SK-N-SH treated with all-trans-retinoic acid at 6 μM for 48 hours (cell line): ENCODE data around the gene CDK5RAP3.

Experiments used
- ATAC-seq: fragments of 200-7000 bp; cut with Tn5 transposase; 3 replicates; pipeline ENCODE4 v1.9.1; 2020; ENCODE audit warnings: mild to moderate bottlenecking, moderate library complexity
- ARNTL ChIP-seq: fragments of 450-650 bp; formaldehyde crosslinking; IDR thresholded peaks from 2 replicates; pipeline ENCODE4 v1.5.0; 2020; ENCODE audit warnings: low read depth, mild to moderate bottlenecking, moderate library complexity, borderline replicate concordance
- BACH2 ChIP-seq: fragments of 250-450 bp; sonication (Bioruptor Pico); IDR thresholded peaks from 2 replicates; pipeline ENCODE4 v1.9.0; 2021; ENCODE audit warnings: mild to moderate bottlenecking, borderline replicate concordance
- CSDC2 ChIP-seq: fragments of 250-450 bp; sonication (Bioruptor Pico); IDR thresholded peaks from 2 replicates; pipeline ENCODE4 v1.5.0; 2020; ENCODE audit warnings: mild to moderate bottlenecking, moderate library complexity
- ESRRG ChIP-seq: fragments of 250-450 bp; sonication (Bioruptor Pico); IDR thresholded peaks from 2 replicates; pipeline ENCODE4 v1.6.1; 2021; ENCODE audit warnings: mild to moderate bottlenecking
- GLIS3 ChIP-seq: fragments of 250-450 bp; sonication (Bioruptor Pico); IDR thresholded peaks from 2 replicates; pipeline ENCODE4 v1.5.0; 2020; ENCODE audit warnings: mild to moderate bottlenecking, moderate library complexity
- ISL1 ChIP-seq: fragments of 250-450 bp; sonication (Bioruptor Pico); IDR thresholded peaks from 2 replicates; pipeline ENCODE4 v2.1.2; 2022; ENCODE audit warnings: mild to moderate bottlenecking, moderate library complexity
- OSR1 ChIP-seq: fragments of 250-450 bp; sonication (Bioruptor Pico); IDR thresholded peaks from 2 replicates; pipeline ENCODE4 v1.8.0; 2022; ENCODE audit warnings: moderate library complexity, mild to moderate bottlenecking, inconsistent platforms
- POU6F1 ChIP-seq: fragments of 250-450 bp; sonication (Bioruptor Pico); IDR thresholded peaks from 2 replicates; pipeline ENCODE4 v1.8.0; 2021; ENCODE audit warnings: low read depth, mild to moderate bottlenecking, moderate library complexity, borderline replicate concordance
- PPARA ChIP-seq: fragments of 250-450 bp; sonication (Bioruptor Pico); IDR thresholded peaks from 2 replicates; pipeline ENCODE4 v1.5.0; 2020; ENCODE audit warnings: mild to moderate bottlenecking, borderline replicate concordance
- RARB ChIP-seq: fragments of 250-450 bp; sonication (Bioruptor Pico); IDR thresholded peaks from 2 replicates; pipeline ENCODE4 v1.8.0; 2021; ENCODE audit warnings: mild to moderate bottlenecking, moderate library complexity
- SNAI2 ChIP-seq: fragments of 250-450 bp; sonication (Bioruptor Pico); IDR thresholded peaks from 2 replicates; pipeline ENCODE4 v1.5.0; 2020; ENCODE audit warnings: mild to moderate bottlenecking, moderate library complexity
- TCF4 ChIP-seq: fragments of 250-450 bp; sonication (Bioruptor Pico); IDR thresholded peaks from 2 replicates; pipeline ENCODE4 v1.8.0; 2021; ENCODE audit warnings: mild to moderate bottlenecking, moderate library complexity, borderline replicate concordance
- TOX ChIP-seq: fragments of 250-450 bp; sonication (Bioruptor Pico); IDR thresholded peaks from 2 replicates; pipeline ENCODE4 v1.8.0; 2021; ENCODE audit warnings: mild to moderate bottlenecking, moderate library complexity, borderline replicate concordance
- ZC3H10 ChIP-seq: fragments of 250-450 bp; sonication (Bioruptor Pico); IDR thresholded peaks from 2 replicates; pipeline ENCODE4 v1.5.1; 2021; ENCODE audit warnings: mild to moderate bottlenecking, moderate library complexity
- ZFP3 ChIP-seq: fragments of 250-450 bp; sonication (Bioruptor Pico); IDR thresholded peaks from 2 replicates; pipeline ENCODE4 v1.5.0; 2020; ENCODE audit warnings: mild to moderate bottlenecking, moderate library complexity
- ZFP30 ChIP-seq: fragments of 450-650 bp; formaldehyde crosslinking; IDR thresholded peaks from 2 replicates; pipeline ENCODE4 v1.5.0; 2022; ENCODE audit warnings: mild to moderate bottlenecking, moderate library complexity
- ZNF565 ChIP-seq: fragments of 450-650 bp; formaldehyde crosslinking; conservative IDR thresholded peaks from 2 replicates; pipeline ENCODE4 v1.5.0; 2020; ENCODE audit warnings: low read depth, mild to moderate bottlenecking, moderate library complexity
- ZNF70 ChIP-seq: fragments of 450-650 bp; formaldehyde crosslinking; IDR thresholded peaks from 2 replicates; pipeline ENCODE4 v1.5.0; 2020; ENCODE audit warnings: mild to moderate bottlenecking, moderate library complexity
- ZNF8 ChIP-seq: fragments of 450-650 bp; formaldehyde crosslinking; IDR thresholded peaks from 2 replicates; pipeline ENCODE4 v1.5.0; 2020; ENCODE audit warnings: mild to moderate bottlenecking, moderate library complexity
- TF ChIP-seq, protein P1 (sequence below): fragments of 250-450 bp; sonication (Bioruptor Pico); IDR thresholded peaks from 2 replicates; pipeline ENCODE4 v1.8.0; 2020; ENCODE audit warnings: mild to moderate bottlenecking, moderate library complexity, borderline replicate concordance
- TF ChIP-seq, protein P2 (sequence below): fragments of 250-450 bp; sonication (Bioruptor Pico); IDR thresholded peaks from 2 replicates; pipeline ENCODE4 v1.5.1; 2020; ENCODE audit warnings: low read depth, mild to moderate bottlenecking, moderate library complexity
- TF ChIP-seq, protein P3 (sequence below): fragments of 250-450 bp; sonication (Bioruptor Pico); IDR thresholded peaks from 2 replicates; pipeline ENCODE4 v1.5.1; 2021; ENCODE audit warnings: mild to moderate bottlenecking, moderate library complexity
- TF ChIP-seq, protein P4 (sequence below): fragments of 250-450 bp; sonication (Bioruptor Pico); IDR thresholded peaks from 2 replicates; pipeline ENCODE4 v1.5.0; 2020; ENCODE audit warnings: mild to moderate bottlenecking, moderate library complexity

The CDK5RAP3 gene

GRCh38 chr17:47937941-47938340 lies 33.0 kb upstream of the CDK5RAP3 start:
- TF ChIP-seq ZNF8 (CRISPR knock-in tag), result no peak
- no peak for TF ChIP-seq ZNF565 (CRISPR knock-in tag)
- TF ChIP-seq TCF4 (CRISPR knock-in tag), result no peak
- ATAC-seq, result no peak

DNA sequence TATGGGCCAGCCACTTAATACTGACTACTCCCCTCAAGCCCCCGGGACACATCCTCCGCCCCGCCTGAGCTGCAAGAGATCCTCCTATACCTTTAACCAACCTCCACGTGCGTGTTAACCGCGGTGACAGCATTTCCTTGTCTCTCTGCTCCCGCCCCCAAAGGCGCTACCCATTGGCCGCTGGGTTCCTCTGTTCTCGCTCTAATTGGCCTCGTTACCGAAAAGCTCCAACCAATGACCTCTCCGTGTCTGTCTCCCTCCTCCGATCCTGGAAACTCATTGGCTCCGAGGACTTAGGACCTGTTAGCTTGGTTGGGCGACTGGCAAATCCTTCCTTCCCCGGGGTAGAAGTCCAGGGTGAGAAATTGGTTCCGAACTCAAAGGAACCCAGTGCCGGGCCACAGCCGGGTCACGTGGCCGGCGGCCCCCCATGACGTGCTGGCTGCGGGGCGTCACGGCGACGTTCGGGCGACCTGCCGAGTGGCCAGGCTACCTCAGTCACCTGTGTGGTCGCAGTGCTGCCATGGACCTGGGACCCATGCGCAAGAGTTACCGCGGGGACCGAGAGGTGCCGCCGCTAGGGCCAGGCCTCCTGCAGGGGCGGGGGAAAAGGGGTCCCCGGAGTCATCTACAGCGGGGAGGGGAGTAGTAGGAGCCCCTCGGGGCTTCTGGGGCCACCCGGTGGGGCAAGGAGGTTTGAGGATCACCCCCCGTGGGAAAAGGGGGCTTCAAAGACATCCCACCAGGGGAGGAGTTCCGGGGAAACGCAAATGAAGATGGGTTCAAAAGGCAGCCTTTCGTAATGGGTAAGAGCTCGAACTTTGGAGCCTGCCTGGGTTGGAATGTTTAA lies 29.4 kb upstream of the CDK5RAP3 start, which contains the start of gene PNPO:
Gene PNPO, plus strand, starts transcription at position 326 of the 850 bp plus-strand sequence. Its CDS starts 105 bp downstream, at position 431.
- ATAC-seq, result peak; percentile 100
- TF ChIP-seq BACH2, result no peak
- no peak for TF ChIP-seq ZNF565 (CRISPR knock-in tag)
- TF ChIP-seq ZC3H10, result no peak
- TF ChIP-seq ARNTL (CRISPR knock-in tag), result no peak
- TF ChIP-seq PPARA, result no peak
- TF ChIP-seq ZNF70 (CRISPR knock-in tag), result no peak
- TF ChIP-seq CSDC2, result no peak
- TF ChIP-seq, protein P1, sequence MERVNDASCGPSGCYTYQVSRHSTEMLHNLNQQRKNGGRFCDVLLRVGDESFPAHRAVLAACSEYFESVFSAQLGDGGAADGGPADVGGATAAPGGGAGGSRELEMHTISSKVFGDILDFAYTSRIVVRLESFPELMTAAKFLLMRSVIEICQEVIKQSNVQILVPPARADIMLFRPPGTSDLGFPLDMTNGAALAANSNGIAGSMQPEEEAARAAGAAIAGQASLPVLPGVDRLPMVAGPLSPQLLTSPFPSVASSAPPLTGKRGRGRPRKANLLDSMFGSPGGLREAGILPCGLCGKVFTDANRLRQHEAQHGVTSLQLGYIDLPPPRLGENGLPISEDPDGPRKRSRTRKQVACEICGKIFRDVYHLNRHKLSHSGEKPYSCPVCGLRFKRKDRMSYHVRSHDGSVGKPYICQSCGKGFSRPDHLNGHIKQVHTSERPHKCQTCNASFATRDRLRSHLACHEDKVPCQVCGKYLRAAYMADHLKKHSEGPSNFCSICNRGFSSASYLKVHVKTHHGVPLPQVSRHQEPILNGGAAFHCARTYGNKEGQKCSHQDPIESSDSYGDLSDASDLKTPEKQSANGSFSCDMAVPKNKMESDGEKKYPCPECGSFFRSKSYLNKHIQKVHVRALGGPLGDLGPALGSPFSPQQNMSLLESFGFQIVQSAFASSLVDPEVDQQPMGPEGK, result no peak
- TF ChIP-seq, protein P2, sequence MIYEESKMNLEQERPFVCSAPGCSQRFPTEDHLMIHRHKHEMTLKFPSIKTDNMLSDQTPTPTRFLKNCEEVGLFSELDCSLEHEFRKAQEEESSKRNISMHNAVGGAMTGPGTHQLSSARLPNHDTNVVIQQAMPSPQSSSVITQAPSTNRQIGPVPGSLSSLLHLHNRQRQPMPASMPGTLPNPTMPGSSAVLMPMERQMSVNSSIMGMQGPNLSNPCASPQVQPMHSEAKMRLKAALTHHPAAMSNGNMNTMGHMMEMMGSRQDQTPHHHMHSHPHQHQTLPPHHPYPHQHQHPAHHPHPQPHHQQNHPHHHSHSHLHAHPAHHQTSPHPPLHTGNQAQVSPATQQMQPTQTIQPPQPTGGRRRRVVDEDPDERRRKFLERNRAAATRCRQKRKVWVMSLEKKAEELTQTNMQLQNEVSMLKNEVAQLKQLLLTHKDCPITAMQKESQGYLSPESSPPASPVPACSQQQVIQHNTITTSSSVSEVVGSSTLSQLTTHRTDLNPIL, result no peak
- TF ChIP-seq TOX (CRISPR knock-in tag), result no peak
- no peak for TF ChIP-seq ZFP30 (CRISPR knock-in tag)
- no peak for TF ChIP-seq SNAI2 (CRISPR knock-in tag)
- no peak for TF ChIP-seq POU6F1 (CRISPR knock-in tag)
- no peak for TF ChIP-seq ISL1 (CRISPR knock-in tag)
- TF ChIP-seq ZNF8 (CRISPR knock-in tag), result no peak

DNA sequence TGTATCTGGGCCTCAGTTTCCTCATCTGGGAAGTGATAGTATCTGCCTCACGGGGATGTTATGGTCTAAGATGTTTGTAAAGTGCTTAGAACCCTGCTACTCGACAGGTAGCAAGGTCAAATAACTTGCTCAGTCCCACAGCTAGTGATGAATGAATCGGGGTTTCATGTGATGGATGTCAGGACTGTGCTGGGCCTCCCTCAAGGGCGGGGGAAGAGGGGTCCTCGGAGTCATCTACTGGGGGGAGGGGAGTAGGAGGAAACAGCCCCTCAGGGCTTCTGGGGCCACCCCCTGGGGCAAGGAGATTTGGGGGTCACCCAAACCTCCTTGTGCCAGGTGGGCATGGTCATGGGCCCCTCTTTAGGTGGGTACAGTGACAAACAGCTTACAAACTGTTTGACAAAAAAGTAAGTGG lies 28.8 kb upstream of the CDK5RAP3 start:
- peak; percentile 1; the same call in 2 of the 3 replicates for ATAC-seq
- TF ChIP-seq OSR1 (CRISPR knock-in tag) (no peak), ZC3H10 (no peak)

DNA sequence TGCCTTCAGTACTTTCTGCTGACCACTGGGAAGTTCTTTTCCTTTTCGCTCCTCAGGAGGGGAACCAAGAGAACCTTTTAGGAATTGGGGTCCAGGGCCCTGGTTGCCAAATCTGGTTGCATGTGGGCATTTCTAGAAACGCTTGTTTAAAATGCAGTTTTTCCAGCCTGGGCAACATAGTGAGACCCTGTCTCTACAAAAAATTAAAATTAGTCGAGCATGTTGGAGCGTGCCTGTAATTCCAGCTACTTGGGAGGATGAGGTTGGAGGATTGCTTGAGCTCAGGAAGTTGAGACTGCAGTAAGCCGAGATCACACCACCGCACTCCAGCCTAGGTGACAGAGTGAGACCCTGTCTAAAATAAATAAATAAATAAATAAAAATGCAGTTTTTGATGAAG lies 28.3 kb upstream of the CDK5RAP3 start:
- no peak for ATAC-seq
- TF ChIP-seq ARNTL (CRISPR knock-in tag) (no peak), ZFP3 (CRISPR knock-in tag) (no peak), SNAI2 (CRISPR knock-in tag) (no peak), ISL1 (CRISPR knock-in tag) (no peak), RARB (CRISPR knock-in tag) (no peak), GLIS3 (CRISPR knock-in tag) (no peak), TOX (CRISPR knock-in tag) (no peak), ZNF70 (CRISPR knock-in tag) (no peak), OSR1 (CRISPR knock-in tag) (no peak), CSDC2 (no peak), POU6F1 (CRISPR knock-in tag) (no peak), ZNF8 (CRISPR knock-in tag) (no peak), PPARA (no peak), ESRRG (CRISPR knock-in tag) (no peak), ZC3H10 (no peak), TCF4 (CRISPR knock-in tag) (no peak)
- TF ChIP-seq, protein P2, result no peak
- TF ChIP-seq, protein P3, sequence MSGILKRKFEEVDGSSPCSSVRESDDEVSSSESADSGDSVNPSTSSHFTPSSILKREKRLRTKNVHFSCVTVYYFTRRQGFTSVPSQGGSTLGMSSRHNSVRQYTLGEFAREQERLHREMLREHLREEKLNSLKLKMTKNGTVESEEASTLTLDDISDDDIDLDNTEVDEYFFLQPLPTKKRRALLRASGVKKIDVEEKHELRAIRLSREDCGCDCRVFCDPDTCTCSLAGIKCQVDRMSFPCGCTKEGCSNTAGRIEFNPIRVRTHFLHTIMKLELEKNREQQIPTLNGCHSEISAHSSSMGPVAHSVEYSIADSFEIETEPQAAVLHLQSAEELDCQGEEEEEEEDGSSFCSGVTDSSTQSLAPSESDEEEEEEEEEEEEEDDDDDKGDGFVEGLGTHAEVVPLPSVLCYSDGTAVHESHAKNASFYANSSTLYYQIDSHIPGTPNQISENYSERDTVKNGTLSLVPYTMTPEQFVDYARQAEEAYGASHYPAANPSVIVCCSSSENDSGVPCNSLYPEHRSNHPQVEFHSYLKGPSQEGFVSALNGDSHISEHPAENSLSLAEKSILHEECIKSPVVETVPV (CRISPR knock-in tag), result no peak
- TF ChIP-seq, protein P4, sequence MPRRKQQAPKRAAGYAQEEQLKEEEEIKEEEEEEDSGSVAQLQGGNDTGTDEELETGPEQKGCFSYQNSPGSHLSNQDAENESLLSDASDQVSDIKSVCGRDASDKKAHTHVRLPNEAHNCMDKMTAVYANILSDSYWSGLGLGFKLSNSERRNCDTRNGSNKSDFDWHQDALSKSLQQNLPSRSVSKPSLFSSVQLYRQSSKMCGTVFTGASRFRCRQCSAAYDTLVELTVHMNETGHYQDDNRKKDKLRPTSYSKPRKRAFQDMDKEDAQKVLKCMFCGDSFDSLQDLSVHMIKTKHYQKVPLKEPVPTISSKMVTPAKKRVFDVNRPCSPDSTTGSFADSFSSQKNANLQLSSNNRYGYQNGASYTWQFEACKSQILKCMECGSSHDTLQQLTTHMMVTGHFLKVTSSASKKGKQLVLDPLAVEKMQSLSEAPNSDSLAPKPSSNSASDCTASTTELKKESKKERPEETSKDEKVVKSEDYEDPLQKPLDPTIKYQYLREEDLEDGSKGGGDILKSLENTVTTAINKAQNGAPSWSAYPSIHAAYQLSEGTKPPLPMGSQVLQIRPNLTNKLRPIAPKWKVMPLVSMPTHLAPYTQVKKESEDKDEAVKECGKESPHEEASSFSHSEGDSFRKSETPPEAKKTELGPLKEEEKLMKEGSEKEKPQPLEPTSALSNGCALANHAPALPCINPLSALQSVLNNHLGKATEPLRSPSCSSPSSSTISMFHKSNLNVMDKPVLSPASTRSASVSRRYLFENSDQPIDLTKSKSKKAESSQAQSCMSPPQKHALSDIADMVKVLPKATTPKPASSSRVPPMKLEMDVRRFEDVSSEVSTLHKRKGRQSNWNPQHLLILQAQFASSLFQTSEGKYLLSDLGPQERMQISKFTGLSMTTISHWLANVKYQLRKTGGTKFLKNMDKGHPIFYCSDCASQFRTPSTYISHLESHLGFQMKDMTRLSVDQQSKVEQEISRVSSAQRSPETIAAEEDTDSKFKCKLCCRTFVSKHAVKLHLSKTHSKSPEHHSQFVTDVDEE (CRISPR knock-in tag), result no peak
